SK-N-SH treated with all-trans-retinoic acid at 6 μM for 48 hours (cell line): ENCODE measurements around the gene UBL3.

Experiments used
- ARNTL ChIP-seq: fragments of 450-650 bp; formaldehyde crosslinking; IDR thresholded peaks from 2 replicates; pipeline ENCODE4 v1.5.0; 2020; ENCODE audit warnings: low read depth, mild to moderate bottlenecking, moderate library complexity, borderline replicate concordance
- CREB5 ChIP-seq: fragments of 250-450 bp; sonication (Bioruptor Pico); IDR thresholded peaks from 2 replicates; pipeline ENCODE4 v1.5.1; 2020; ENCODE audit warnings: low read depth, mild to moderate bottlenecking, moderate library complexity
- GLIS3 ChIP-seq: fragments of 250-450 bp; sonication (Bioruptor Pico); IDR thresholded peaks from 2 replicates; pipeline ENCODE4 v1.5.0; 2020; ENCODE audit warnings: mild to moderate bottlenecking, moderate library complexity
- OSR1 ChIP-seq: fragments of 250-450 bp; sonication (Bioruptor Pico); IDR thresholded peaks from 2 replicates; pipeline ENCODE4 v1.8.0; 2022; ENCODE audit warnings: moderate library complexity, mild to moderate bottlenecking, inconsistent platforms
- PATZ1 ChIP-seq: fragments of 250-450 bp; sonication (Bioruptor Pico); IDR thresholded peaks from 2 replicates; pipeline ENCODE4 v1.8.0; 2020; ENCODE audit warnings: mild to moderate bottlenecking, moderate library complexity, borderline replicate concordance
- RARB ChIP-seq: fragments of 250-450 bp; sonication (Bioruptor Pico); IDR thresholded peaks from 2 replicates; pipeline ENCODE4 v1.8.0; 2021; ENCODE audit warnings: mild to moderate bottlenecking, moderate library complexity
- SNAI2 ChIP-seq: fragments of 250-450 bp; sonication (Bioruptor Pico); IDR thresholded peaks from 2 replicates; pipeline ENCODE4 v1.5.0; 2020; ENCODE audit warnings: mild to moderate bottlenecking, moderate library complexity
- TCF4 ChIP-seq: fragments of 250-450 bp; sonication (Bioruptor Pico); IDR thresholded peaks from 2 replicates; pipeline ENCODE4 v1.8.0; 2021; ENCODE audit warnings: mild to moderate bottlenecking, moderate library complexity, borderline replicate concordance
- ZFP3 ChIP-seq: fragments of 250-450 bp; sonication (Bioruptor Pico); IDR thresholded peaks from 2 replicates; pipeline ENCODE4 v1.5.0; 2020; ENCODE audit warnings: mild to moderate bottlenecking, moderate library complexity
- ZFP30 ChIP-seq: fragments of 450-650 bp; formaldehyde crosslinking; IDR thresholded peaks from 2 replicates; pipeline ENCODE4 v1.5.0; 2022; ENCODE audit warnings: mild to moderate bottlenecking, moderate library complexity
- ZNF565 ChIP-seq: fragments of 450-650 bp; formaldehyde crosslinking; conservative IDR thresholded peaks from 2 replicates; pipeline ENCODE4 v1.5.0; 2020; ENCODE audit warnings: low read depth, mild to moderate bottlenecking, moderate library complexity

- TF ChIP-seq TCF4 (no peak), SNAI2 (CRISPR knock-in tag) (no peak), ZNF565 (CRISPR knock-in tag) (no peak), ZFP3 (CRISPR knock-in tag) (no peak), GLIS3 (CRISPR knock-in tag) (no peak), RARB (no peak), ZFP30 (CRISPR knock-in tag) (no peak), ARNTL (no peak), OSR1 (CRISPR knock-in tag) (no peak), CREB5 (no peak), PATZ1 (CRISPR knock-in tag) (no peak)
Observed at GRCh38 chr13:29868581-29868980, 18.2 kb upstream of the UBL3 start.
